GM18505 (cell line): ENCODE results near the gene MYRF.

Experiments
- ATAC-seq: cut with Tn5 transposase; IDR thresholded peaks from one replicate; pipeline ENCODE4 v1.9.1; 2021; ENCODE audit not compliant: unreplicated experiment
- POLR2A ChIP-seq: IDR thresholded peaks from 4 replicates; pipeline ENCODE4 v1.6.1; 2011; ENCODE audit warnings: borderline replicate concordance; ENCODE audit not compliant: insufficient read depth, insufficient read length; ENCODE audit errors: extremely low read depth

Gene MYRF

GRCh38 chr11:61832207-61832606 lies 79.8 kb downstream of the MYRF start:
- ATAC-seq, result no peak
- no peak for TF ChIP-seq POLR2A

- TF ChIP-seq POLR2A, result no peak
- no peak for ATAC-seq
These were observed 80.3 kb downstream of the MYRF start for GRCh38 chr11:61832754-61833153.

GRCh38 chr11:61833471-61833870 lies 81.0 kb downstream of the MYRF start:
- TF ChIP-seq POLR2A, result no peak
- ATAC-seq, result no peak

- ATAC-seq, result no peak
- TF ChIP-seq POLR2A, result no peak
These were observed 81.5 kb downstream of the MYRF start for GRCh38 chr11:61833926-61834277.

GRCh38 chr11:61834278-61835048 lies 82.0 kb downstream of the MYRF start:
- TF ChIP-seq POLR2A, result peak; percentile 73
- peak; percentile 84 for ATAC-seq

GRCh38 chr11:61836193-61836592 lies 83.8 kb downstream of the MYRF start:
- no peak for ATAC-seq
- TF ChIP-seq POLR2A, result no peak

GRCh38 chr11:61837411-61838005 lies 85.1 kb downstream of the MYRF start:
- no peak for ATAC-seq
- peak; percentile 25 for TF ChIP-seq POLR2A
